HepG2 (cell line): ENCODE data around the gene SYCE3. TPM values are rescaled to one million over a fixed set of nuclear protein-coding genes. Genes with fewer than 3 reads are reported as not detected.

Source experiments
- CCDC6 ChIP-seq: sonication (generic); formaldehyde crosslinking; IDR thresholded peaks from 2 replicates; pipeline ENCODE4 v1.8.1; 2022; ENCODE audit warnings: mild to moderate bottlenecking, missing genetic modification reagents, moderate library complexity
- CHCHD3 ChIP-seq: sonication (generic); formaldehyde crosslinking; IDR thresholded peaks from 2 replicates; pipeline ENCODE4 v1.8.0; 2022; ENCODE audit warnings: mild to moderate bottlenecking, missing genetic modification reagents, moderate library complexity
- EHMT2 ChIP-seq: fragments of 200-600 bp; sonication (generic); IDR thresholded peaks from 2 replicates; pipeline ENCODE4 v1.7.0; 2017; ENCODE audit warnings: antibody characterized with exemption, low read depth, low read length, borderline replicate concordance
- ETV5 ChIP-seq: IDR thresholded peaks from 2 replicates; pipeline ENCODE4 v1.6.1; 2018; ENCODE audit warnings: missing biosample characterization, missing genetic modification reagents, inconsistent platforms, borderline replicate concordance
- KMT2A ChIP-seq: sonication (generic); formaldehyde crosslinking; IDR thresholded peaks from 2 replicates; pipeline ENCODE4 v1.4.0; 2020; ENCODE audit warnings: missing genetic modification reagents
- LBX2 ChIP-seq: sonication (generic); formaldehyde crosslinking; IDR thresholded peaks from 2 replicates; pipeline ENCODE4 v1.5.0; 2020; ENCODE audit warnings: missing genetic modification reagents, mild to moderate bottlenecking, borderline replicate concordance
- MEF2D ChIP-seq: sonication (generic); formaldehyde crosslinking; IDR thresholded peaks from 2 replicates; pipeline ENCODE4 v1.5.1; 2020; ENCODE audit warnings: mild to moderate bottlenecking, missing genetic modification reagents
- MIXL1 ChIP-seq: IDR thresholded peaks from 2 replicates; pipeline ENCODE4 v1.6.1; 2016
- NFYB ChIP-seq: sonication (generic); formaldehyde crosslinking; IDR thresholded peaks from 2 replicates; pipeline ENCODE4 v1.4.0; 2020; ENCODE audit warnings: missing genetic modification reagents
- REPIN1 ChIP-seq: sonication (generic); formaldehyde crosslinking; IDR thresholded peaks from 2 replicates; pipeline ENCODE4 v1.8.0; 2022; ENCODE audit warnings: missing genetic modification reagents, low read depth, mild to moderate bottlenecking, borderline replicate concordance
- REXO4 ChIP-seq: sonication (generic); formaldehyde crosslinking; IDR thresholded peaks from 2 replicates; pipeline ENCODE4 v1.8.0; 2022; ENCODE audit warnings: missing genetic modification reagents, mild to moderate bottlenecking, borderline replicate concordance
- SETDB1 ChIP-seq: sonication (generic); formaldehyde crosslinking; IDR thresholded peaks from 2 replicates; pipeline ENCODE4 v1.5.1; 2020; ENCODE audit warnings: missing genetic modification reagents, mild to moderate bottlenecking, borderline replicate concordance
- SMAD9 ChIP-seq: sonication (generic); formaldehyde crosslinking; IDR thresholded peaks from 2 replicates; pipeline ENCODE4 v1.5.1; 2020; ENCODE audit warnings: mild to moderate bottlenecking, missing genetic modification reagents
- SP140L ChIP-seq: sonication (generic); formaldehyde crosslinking; IDR thresholded peaks from 2 replicates; pipeline ENCODE4 v1.4.0; 2020; ENCODE audit warnings: missing genetic modification reagents, borderline replicate concordance
- ZBTB26 ChIP-seq: IDR thresholded peaks from 2 replicates; pipeline ENCODE4 v1.6.1; 2016; ENCODE audit warnings: missing compliant biosample characterization, missing genetic modification reagents, borderline replicate concordance
- ZBTB42 ChIP-seq: sonication (generic); formaldehyde crosslinking; IDR thresholded peaks from 2 replicates; pipeline ENCODE4 v1.5.0; 2020; ENCODE audit warnings: mild to moderate bottlenecking, missing genetic modification reagents
- ZMYM2 ChIP-seq: sonication (generic); formaldehyde crosslinking; IDR thresholded peaks from 2 replicates; pipeline ENCODE4 v1.8.0; 2022; ENCODE audit warnings: mild to moderate bottlenecking, missing genetic modification reagents
- ZNF280D ChIP-seq: sonication (generic); formaldehyde crosslinking; IDR thresholded peaks from 2 replicates; pipeline ENCODE4 v1.5.1; 2020; ENCODE audit warnings: mild to moderate bottlenecking, missing genetic modification reagents
- ZNF331 ChIP-seq: sonication (generic); formaldehyde crosslinking; IDR thresholded peaks from 2 replicates; pipeline ENCODE4 v1.4.0; 2020; ENCODE audit warnings: missing genetic modification reagents
- ZNF354B ChIP-seq: sonication (generic); formaldehyde crosslinking; IDR thresholded peaks from 2 replicates; pipeline ENCODE4 v1.8.0; 2022; ENCODE audit warnings: mild to moderate bottlenecking, missing genetic modification reagents
- ZNF512B ChIP-seq: sonication (generic); formaldehyde crosslinking; IDR thresholded peaks from 2 replicates; pipeline ENCODE4 v1.5.1; 2020; ENCODE audit warnings: missing genetic modification reagents, mild to moderate bottlenecking, borderline replicate concordance
- ZNF598 ChIP-seq: sonication (generic); formaldehyde crosslinking; IDR thresholded peaks from 2 replicates; pipeline ENCODE4 v1.5.1; 2020; ENCODE audit warnings: mild to moderate bottlenecking, missing genetic modification reagents, borderline replicate concordance
- ZNF720 ChIP-seq: sonication (generic); formaldehyde crosslinking; IDR thresholded peaks from 2 replicates; pipeline ENCODE4 v1.4.0; 2020; ENCODE audit warnings: missing genetic modification reagents
- polyA plus RNA-seq, 8 experiments: library from polyadenylated mRNA; depleted of rRNA in 3 of 8; stranded (reverse) in 7 of 8; unstranded in 1 of 8; fragments of >200 nt; fragmentation: Illumina TruSeq in 4 of 8; extraction: Trizol in 4 of 8; gene quantifications; 2 replicates each; pipeline versions ENCODE4 v1.2.1 to v1.2.3, GENCODE V29; 2011 to 2016; ENCODE audit warnings: low read depth in 4 of 8, missing spikeins in 1 of 8, mixed read lengths in 1 of 8; ENCODE audit not compliant: insufficient read depth in 1 of 8
- total RNA-seq, 5 experiments: library from RNA; depleted of rRNA; stranded (reverse); fragments of >200 nt; fragmentation: Illumina TruSeq; extraction: Trizol; gene quantifications; 2 replicates each; pipeline ENCODE4 v1.2.3, GENCODE V29; 2016; ENCODE audit warnings: low read depth in 1 of 5

Gene SYCE3
- total and polyA plus RNA-seq, 2 of the 13 experiments (the other 11 are each of a cell fraction or from before 2014, with no cell fraction given): not detected

- TF ChIP-seq ZNF512B (no peak), LBX2 (CRISPR knock-in tag) (peak; percentile 99), SETDB1 (CRISPR knock-in tag) (no peak), ZNF720 (peak; percentile 98), MEF2D (CRISPR knock-in tag) (peak; percentile 95), ETV5 (CRISPR knock-in tag) (peak; percentile 80), ZNF598 (CRISPR knock-in tag) (peak; percentile 88), ZNF280D (CRISPR knock-in tag) (peak; percentile 98), ZBTB26 (CRISPR knock-in tag) (peak; percentile 98), REXO4 (peak; percentile 96), CHCHD3 (CRISPR knock-in tag) (peak; percentile 100), CCDC6 (CRISPR knock-in tag) (peak; percentile 97), ZNF331 (CRISPR knock-in tag) (peak; percentile 98), ZMYM2 (CRISPR knock-in tag) (peak; percentile 67; the same call in 1 of the 2 replicates), KMT2A (CRISPR knock-in tag) (peak; percentile 89), SMAD9 (CRISPR knock-in tag) (peak; percentile 99), REPIN1 (CRISPR knock-in tag) (peak; percentile 77; the same call in 1 of the 2 replicates), NFYB (CRISPR knock-in tag) (peak; percentile 58), MIXL1 (CRISPR knock-in tag) (peak; percentile 94), SP140L (CRISPR knock-in tag) (peak; percentile 97; the same call in 1 of the 2 replicates), EHMT2 (peak; percentile 96), ZNF354B (CRISPR knock-in tag) (peak; percentile 88), ZBTB42 (CRISPR knock-in tag) (peak; percentile 85; the same call in 1 of the 2 replicates)
These were observed 37.2 kb upstream of the SYCE3 start (continued) for GRCh38 chr22:50599816-50600455.
